Smooth muscle cell (in vitro differentiated cells): ENCODE measurements around the gene TRDMT1. TPM values are rescaled to one million over a fixed set of nuclear protein-coding genes. Genes with fewer than 3 reads are reported as not detected.

ENCODE experiments used
- polyA plus RNA-seq: library from polyadenylated mRNA; unstranded; fragments of >200 nt; fragmentation: Nextera tagmentation; extraction: Ambion mirVana; gene quantifications from 2 replicates; pipeline ENCODE4 v1.2.1, GENCODE V29; 2016
- small RNA-seq: library from RNA; depleted of rRNA; stranded (forward); fragments of <200 nt; gene quantifications from one replicate; pipeline ENCODE3, GENCODE V24; 2014
- total RNA-seq: library from RNA; depleted of rRNA; stranded (reverse); fragments of >200 nt; gene quantifications from 2 replicates; pipeline ENCODE4 v1.2.3, GENCODE V29; 2014

TRDMT1 gene
- total and polyA plus RNA-seq, 2 experiments from 2014 or later = 2.5 to 7.3 TPM

Small RNA genes lying within 50 kb of the gene (small RNA-seq; reads per million reads assigned to genes)
- gene AC067747.1 = not detected

Other genes with a start within 250 kb of the TRDMT1 start
- gene CUBN, start 71.9 kb downstream of the TRDMT1 start, total RNA-seq = 1.7 and 4.7 TPM in 2 replicates
- gene CUBN, start 71.9 kb downstream of the TRDMT1 start, polyA plus RNA-seq = 0.33 and 0.62 TPM in 2 replicates
- 6,093 and 6,435 TPM in 2 replicates for gene VIM, start 26.6 kb upstream of the TRDMT1 start, total RNA-seq
- gene VIM, start 26.6 kb upstream of the TRDMT1 start, polyA plus RNA-seq = 2,741 and 3,198 TPM in 2 replicates